GM21825 (cell line): Measurements from ENCODE around the gene CRPPA.
"Not testable (repeated sequence)": the region's sequence is repeated elsewhere in the genome, so short reads cannot be mapped to it uniquely, and the experiment has no call there.

Experiments used
- ATAC-seq: cut with Tn5 transposase; IDR thresholded peaks from one replicate; pipeline ENCODE4 v1.9.1; 2021; ENCODE audit warnings: mild to moderate bottlenecking, moderate library complexity; ENCODE audit not compliant: unreplicated experiment

The CRPPA gene

DNA sequence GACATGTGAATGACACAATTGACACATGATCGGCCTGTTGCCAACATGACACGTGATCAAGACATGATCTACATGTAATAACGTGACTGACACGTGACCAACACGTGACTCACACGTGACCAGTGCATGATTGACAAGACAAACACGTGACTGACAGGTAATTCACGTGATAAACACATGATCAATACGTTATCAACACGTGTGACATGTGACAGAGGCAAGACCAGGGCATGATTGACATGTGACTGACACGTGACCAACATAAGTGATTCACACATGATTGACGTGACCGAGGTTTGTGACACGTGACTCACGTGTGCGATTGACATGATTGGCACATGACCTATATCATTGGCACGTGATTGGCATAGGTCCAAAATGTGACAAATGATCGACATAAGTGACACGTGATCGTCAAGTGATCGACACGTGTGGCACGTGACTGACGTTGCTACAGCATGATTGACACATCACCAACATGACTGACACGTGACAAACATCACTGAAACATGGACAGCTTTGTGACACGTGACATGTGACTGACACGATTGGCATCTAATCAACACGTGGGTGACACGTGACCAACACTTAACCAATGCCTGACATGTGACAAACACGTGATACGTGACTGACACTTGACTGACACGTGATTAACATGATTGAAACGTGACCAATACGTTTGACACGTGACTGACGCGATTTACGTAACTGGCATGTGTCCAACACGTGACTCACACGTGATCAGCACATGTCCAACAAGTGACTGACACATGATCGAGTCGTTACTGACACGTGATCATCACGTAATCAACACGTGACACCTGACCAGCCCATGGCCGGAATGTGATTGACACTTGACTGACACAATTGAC is 23.0 kb downstream of the CRPPA start:
- no peak for ATAC-seq

GRCh38 chr7:16397501-16398145 is 23.7 kb downstream of the CRPPA start:
- ATAC-seq = no peak

DNA sequence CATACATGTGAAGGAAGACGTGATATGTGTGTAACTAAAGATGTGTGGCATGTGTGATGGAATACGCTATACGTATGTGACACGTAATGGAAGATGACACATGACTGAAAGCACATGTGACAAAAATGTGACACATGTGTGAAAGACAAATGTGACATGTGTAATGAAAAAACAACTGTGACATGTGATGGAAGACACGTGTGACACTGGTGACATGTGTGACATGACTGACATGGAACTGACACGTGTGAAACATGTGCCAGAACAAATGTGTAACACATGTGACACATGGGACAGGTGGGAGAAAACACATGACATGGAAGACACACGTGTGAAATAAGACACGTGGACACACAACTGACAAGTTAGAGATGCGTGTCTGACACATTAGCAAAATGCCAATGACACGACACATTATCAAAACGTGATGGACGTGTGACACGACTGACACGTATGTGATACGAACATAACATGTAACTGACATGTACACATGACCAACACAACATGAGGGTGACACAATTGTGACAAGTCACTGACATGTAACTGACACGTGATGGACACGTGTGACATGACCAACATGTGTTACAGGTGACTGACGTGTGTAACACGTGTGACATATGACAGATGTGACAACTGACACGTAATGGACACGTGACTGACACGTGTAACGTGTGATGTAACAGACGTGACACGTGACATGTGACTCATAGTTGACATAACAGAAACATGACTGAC is 24.4 kb downstream of the CRPPA start:
- ATAC-seq = no peak

DNA sequence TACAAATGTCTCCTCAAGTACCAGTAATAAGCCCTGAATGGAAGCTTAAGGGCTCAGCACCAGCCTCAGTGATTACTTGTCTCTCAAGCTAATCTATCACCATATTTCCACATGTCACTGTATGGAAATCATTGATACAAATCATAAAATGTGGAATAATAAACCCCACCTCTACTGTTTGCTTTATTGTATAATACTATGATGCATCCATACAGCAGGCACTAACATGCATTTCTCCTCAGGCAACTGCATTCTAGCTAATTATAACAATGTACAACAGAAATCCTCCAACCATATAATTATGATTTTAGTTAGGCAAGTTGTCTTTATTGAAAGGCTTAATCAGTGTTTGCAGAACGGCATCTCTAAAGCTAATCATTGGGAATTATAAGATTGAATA is 26.2 kb downstream of the CRPPA start:
- ATAC-seq = no peak

- ATAC-seq = no peak
Measured at GRCh38 chr7:16393862-16394422, 27.4 kb downstream of the CRPPA start.

GRCh38 chr7:16392990-16393523 is 28.3 kb downstream of the CRPPA start:
- no peak for ATAC-seq

- ATAC-seq = not testable (repeated sequence)
Measured at GRCh38 chr7:16383786-16384185, 37.6 kb downstream of the CRPPA start.

DNA sequence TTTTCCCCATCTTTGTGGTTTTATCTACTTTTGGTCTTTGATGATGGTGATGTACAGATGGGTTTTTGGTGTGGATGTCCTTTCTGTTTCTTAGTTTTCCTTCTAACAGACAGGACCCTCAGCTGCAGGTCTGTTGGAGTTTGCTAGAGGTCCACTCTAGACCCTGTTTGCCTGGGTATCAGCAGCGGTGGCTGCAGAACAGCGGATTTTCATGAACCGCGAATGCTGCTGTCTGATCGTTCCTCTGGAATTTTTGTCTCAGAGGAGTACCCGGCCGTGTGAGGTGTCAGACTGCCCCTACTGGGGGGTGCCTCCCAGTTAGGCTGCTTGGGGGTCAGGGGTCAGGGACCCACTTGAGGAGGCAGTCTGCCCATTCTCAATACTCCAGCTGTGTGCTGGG is 38.2 kb downstream of the CRPPA start:
- not testable (repeated sequence) for ATAC-seq
